ENCODE measurements around the gene LANCL1.

DNA sequence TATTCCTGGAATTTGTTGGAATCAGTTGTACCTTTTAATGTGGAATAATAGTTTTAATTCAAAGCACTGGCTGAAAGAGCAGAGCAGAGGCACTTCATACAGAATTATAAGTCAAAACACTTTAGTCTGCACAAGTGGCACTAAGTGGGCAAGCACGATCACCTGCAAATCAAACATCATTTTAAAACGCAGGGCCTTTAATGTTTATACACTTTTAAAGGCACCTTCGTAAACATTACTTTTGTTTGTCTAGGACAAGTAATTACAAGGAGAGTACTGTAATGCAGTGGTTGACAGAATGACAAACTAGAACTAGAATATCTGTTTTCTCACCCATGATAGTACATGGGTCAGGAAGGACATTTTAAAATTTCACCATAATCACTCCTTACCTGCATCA is 36.4 kb downstream of the LANCL1 start:
- TF ChIP-seq, protein P1, sequence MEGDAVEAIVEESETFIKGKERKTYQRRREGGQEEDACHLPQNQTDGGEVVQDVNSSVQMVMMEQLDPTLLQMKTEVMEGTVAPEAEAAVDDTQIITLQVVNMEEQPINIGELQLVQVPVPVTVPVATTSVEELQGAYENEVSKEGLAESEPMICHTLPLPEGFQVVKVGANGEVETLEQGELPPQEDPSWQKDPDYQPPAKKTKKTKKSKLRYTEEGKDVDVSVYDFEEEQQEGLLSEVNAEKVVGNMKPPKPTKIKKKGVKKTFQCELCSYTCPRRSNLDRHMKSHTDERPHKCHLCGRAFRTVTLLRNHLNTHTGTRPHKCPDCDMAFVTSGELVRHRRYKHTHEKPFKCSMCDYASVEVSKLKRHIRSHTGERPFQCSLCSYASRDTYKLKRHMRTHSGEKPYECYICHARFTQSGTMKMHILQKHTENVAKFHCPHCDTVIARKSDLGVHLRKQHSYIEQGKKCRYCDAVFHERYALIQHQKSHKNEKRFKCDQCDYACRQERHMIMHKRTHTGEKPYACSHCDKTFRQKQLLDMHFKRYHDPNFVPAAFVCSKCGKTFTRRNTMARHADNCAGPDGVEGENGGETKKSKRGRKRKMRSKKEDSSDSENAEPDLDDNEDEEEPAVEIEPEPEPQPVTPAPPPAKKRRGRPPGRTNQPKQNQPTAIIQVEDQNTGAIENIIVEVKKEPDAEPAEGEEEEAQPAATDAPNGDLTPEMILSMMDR (tag by site-specific recombination; IDR thresholded peaks at IDR 0.05) = no peak
- TF ChIP-seq ZNF501 (tag by site-specific recombination; IDR thresholded peaks at IDR 0.05) = no peak
- TF ChIP-seq ZFP37 (tag by site-specific recombination; IDR thresholded peaks at IDR 0.05) = no peak
- no peak for TF ChIP-seq ZNF211 (tag by site-specific recombination; IDR thresholded peaks at IDR 0.05; ENCODE audit: low read depth)
